ENCODE measurements around the gene H3-3A. TPM values are rescaled to one million over a fixed set of nuclear protein-coding genes. Genes with fewer than 3 reads are reported as not detected.

The H3-3A gene
- polyA plus RNA-seq, 3 donors, result 961 to 1,826 (median 1,812) TPM

GRCh38 chr1:226038661-226039060 is 23.9 kb upstream of the H3-3A start:
- H3K79me2 ChIP-seq (ENCODE audit: insufficient read depth, low read length), result no peaks in the 10 kb centered on the region
- no peak for DNase-seq
- no peak overlapping the region for H3K27ac ChIP-seq (ENCODE audit: low read depth in 1 of 2, low read length in 2 of 2)
- Mint-ChIP-seq H3K36me3 (peaks cover 0 to 1% of the 10 kb centered on the region in 2 donors), H3K27me3 (ENCODE audit: low read depth in 3 of 3) (peaks cover 0 to 5% (median 0%) of the 10 kb centered on the region in 3 donors), H3K4me3 (no peak overlapping the region), H3K4me1 (peaks cover 56% of the 10 kb centered on the region), H3K27ac (no peak overlapping the region), H3K9me3 (no peaks in the 10 kb centered on the region)
- H3K27me3 ChIP-seq (ENCODE audit: control insufficient read depth in 2 of 2, insufficient read depth in 2 of 2, low read length in 2 of 2), result no peaks in the 10 kb centered on the region
- no peaks in the 10 kb centered on the region for H3K9me3 ChIP-seq (replicated peaks in 1 of 2; ENCODE audit: control insufficient read depth in 1 of 2, insufficient read depth in 1 of 2, low read length in 2 of 2)
- H2AFZ ChIP-seq (ENCODE audit: insufficient read depth, low read depth, low read length, poor library complexity, severe bottlenecking), result no peak overlapping the region
- no peaks in the 10 kb centered on the region for H4K20me1 ChIP-seq (ENCODE audit: insufficient read depth, low read length)
- H3K4me1 ChIP-seq (ENCODE audit: control insufficient read depth in 1 of 2, insufficient read depth in 2 of 2, low read length in 2 of 2), result peaks cover 59 to 65% of the 10 kb centered on the region in 2 donors
- H3K4me2 ChIP-seq (replicated peaks; ENCODE audit: extremely low read depth, low read length, poor library complexity, severe bottlenecking), result no peak overlapping the region
- intact Hi-C loops (cut with micrococcal nuclease), result no loop called here
- WGBS (ENCODE audit: insufficient coverage), result no CpG with 5 or more reads among the region's 1 CpG
- H3K36me3 ChIP-seq (replicated peaks in 1 of 2; ENCODE audit: control insufficient read depth in 1 of 2, insufficient read depth in 2 of 2, low read length in 2 of 2), result no peaks in the 10 kb centered on the region
- H3K9ac ChIP-seq (ENCODE audit: insufficient read depth, low read length, poor library complexity, severe bottlenecking), result no peak overlapping the region
- no peak for TF ChIP-seq CTCF (IDR thresholded peaks at IDR 0.05)
- H3K4me3 ChIP-seq (replicated peaks in 1 of 3; ENCODE audit: low read depth in 2 of 3, low read length in 3 of 3), result no peak overlapping the region

- Histone ChIP-seq H3K27ac (ENCODE audit: low read depth in 1 of 2, low read length in 2 of 2) (peak overlapping the region; percentile 90), H3K36me3 (replicated peaks in 1 of 2; ENCODE audit: control insufficient read depth in 1 of 2, insufficient read depth in 2 of 2, low read length in 2 of 2) (no peaks in the 10 kb centered on the region), H3K9ac (ENCODE audit: insufficient read depth, low read length, poor library complexity, severe bottlenecking) (no peak overlapping the region), H3K9me3 (replicated peaks in 1 of 2; ENCODE audit: control insufficient read depth in 1 of 2, insufficient read depth in 1 of 2, low read length in 2 of 2) (peaks cover 0 to 9% of the 10 kb centered on the region in 2 donors), H4K20me1 (ENCODE audit: insufficient read depth, low read length) (no peaks in the 10 kb centered on the region), H2AFZ (ENCODE audit: insufficient read depth, low read depth, low read length, poor library complexity, severe bottlenecking) (no peak overlapping the region), H3K27me3 (ENCODE audit: control insufficient read depth in 2 of 2, insufficient read depth in 2 of 2, low read length in 2 of 2) (no peaks in the 10 kb centered on the region), H3K4me2 (replicated peaks; ENCODE audit: extremely low read depth, low read length, poor library complexity, severe bottlenecking) (no peak overlapping the region), H3K4me3 (replicated peaks in 1 of 3; ENCODE audit: low read depth in 2 of 3, low read length in 3 of 3) (no peak overlapping the region), H3K79me2 (ENCODE audit: insufficient read depth, low read length) (no peaks in the 10 kb centered on the region), H3K4me1 (ENCODE audit: control insufficient read depth in 1 of 2, insufficient read depth in 2 of 2, low read length in 2 of 2) (peaks cover 46 to 62% of the 10 kb centered on the region in 2 donors)
- H3K9me3 Mint-ChIP-seq, result peaks cover 6 to 11% (median 7%) of the 10 kb centered on the region in 7 donors
- no peak for TF ChIP-seq CTCF (IDR thresholded peaks at IDR 0.05)
- H3K36me3 Mint-ChIP-seq, result peaks cover 3 to 11% of the 10 kb centered on the region in 2 donors
- 71% methylated on average over 1 of the region's 1 CpG for WGBS (ENCODE audit: insufficient coverage)
- intact Hi-C loops (cut with micrococcal nuclease), result no loop called here
- no peak overlapping the region for H3K4me3 Mint-ChIP-seq
- H3K4me1 Mint-ChIP-seq, result peaks cover 56% of the 10 kb centered on the region
- peak overlapping the region; percentile 94 to 99 (median 96) for H3K27ac Mint-ChIP-seq
- DNase-seq, result no peak
- peaks cover 0 to 3% (median 0%) of the 10 kb centered on the region in 3 donors for H3K27me3 Mint-ChIP-seq (ENCODE audit: low read depth in 3 of 3)
Observed at GRCh38 chr1:226041419-226041818, 21.1 kb upstream of the H3-3A start.

All from CD14-positive monocyte (primary cell).